BE2C (cell line): Measurements from ENCODE around the gene PTGS1.

Source experiments
- DNase-seq: peaks from one replicate; pipeline ENCODE4 v3.0.0-alpha.2; 2020
- H3K27me3 ChIP-seq: fragments of 250-450 bp; sonication (Bioruptor Pico); 2 replicates; pipeline ENCODE4 v1.5.1; 2020; ENCODE audit warnings: mild to moderate bottlenecking
- H3K36me3 ChIP-seq: fragments of 250-450 bp; sonication (Bioruptor Pico); 2 replicates; pipeline ENCODE4 v1.5.1; 2020; ENCODE audit warnings: mild to moderate bottlenecking
- H3K4me1 ChIP-seq: fragments of 250-450 bp; sonication (Bioruptor Pico); 2 replicates; pipeline ENCODE4 v1.5.1; 2020
- H3K4me3 ChIP-seq: 2 replicates; pipeline ENCODE4 v1.5.1; 2011; ENCODE audit warnings: low read depth, low read length
- H3K9me3 ChIP-seq: fragments of 250-450 bp; sonication (Bioruptor Pico); 2 replicates; pipeline ENCODE4 v1.5.1; 2020
- CTCF ChIP-seq: IDR thresholded peaks from 2 replicates; pipeline ENCODE4 v1.5.1; 2012; ENCODE audit warnings: mild to moderate bottlenecking, low read depth, low read length

The PTGS1 gene

GRCh38 chr9:122426723-122427122, 55.9 kb downstream of the PTGS1 start:
- H3K9me3 ChIP-seq, result no peaks in the 10 kb centered on the region
- no peaks in the 10 kb centered on the region for H3K36me3 ChIP-seq
- DNase-seq, result no peak
- TF ChIP-seq CTCF, result no peak
- no peak overlapping the region for H3K4me3 ChIP-seq
- H3K4me1 ChIP-seq, result no peaks in the 10 kb centered on the region
- H3K27me3 ChIP-seq, result peaks cover 3% of the 10 kb centered on the region

- no peaks in the 10 kb centered on the region for H3K4me1 ChIP-seq
- H3K27me3 ChIP-seq, result peaks cover 2% of the 10 kb centered on the region
- DNase-seq, result no peak
- H3K36me3 ChIP-seq, result no peaks in the 10 kb centered on the region
- H3K4me3 ChIP-seq, result no peak overlapping the region
- H3K9me3 ChIP-seq, result no peaks in the 10 kb centered on the region
- TF ChIP-seq CTCF, result no peak
Observed at GRCh38 chr9:122442568-122442967, 71.7 kb downstream of the PTGS1 start.

- H3K27me3 ChIP-seq, result peaks cover 2% of the 10 kb centered on the region
- no peaks in the 10 kb centered on the region for H3K4me1 ChIP-seq
- H3K4me3 ChIP-seq, result no peak overlapping the region
- H3K36me3 ChIP-seq, result no peaks in the 10 kb centered on the region
- H3K9me3 ChIP-seq, result no peaks in the 10 kb centered on the region
- DNase-seq, result no peak
- TF ChIP-seq CTCF, result no peak
Observed at GRCh38 chr9:122444041-122444733, 73.4 kb downstream of the PTGS1 start.
